A549 treated with CpdA at 1 μM for 4 hours (cell line): Measurements from ENCODE around the gene LRRC8D. TPM values are rescaled to one million over a fixed set of nuclear protein-coding genes. Genes with fewer than 3 reads are reported as not detected.

ENCODE experiments used
- total RNA-seq: library from RNA; stranded (reverse); fragments of 200-300 nt; extraction: Qiagen RNA extraction; gene quantifications from 5 replicates; pipeline ENCODE4 v1.2.3, GENCODE V29; 2022; ENCODE audit warnings: low read depth

LRRC8D gene
- 33.2 to 47.2 TPM (median 42.4 TPM) in 5 replicates for total RNA-seq

GRCh38 chr1:89820422-89821321 is at the start of gene LRRC8D:
Gene LRRC8D (plus strand): TSS chr1:89821032. CDS start chr1:89933069, 112,037 bp downstream.

Other genes starting within 250 kb of the LRRC8D start
- 14.9 to 19.1 TPM (median 17.8 TPM) in 5 replicates for gene LRRC8C, start 187.9 kb upstream of the LRRC8D start, total RNA-seq
- gene ZNF326, start 174.1 kb downstream of the LRRC8D start, total RNA-seq: 19.6 to 24.3 TPM (median 21.4 TPM) in 5 replicates